CD14-positive monocyte (primary cell): ENCODE data around the gene PCBP3. TPM values are rescaled to one million over a fixed set of nuclear protein-coding genes. Genes with fewer than 3 reads are reported as not detected.

Experiments
- DNase-seq, 3 donors: peaks; one replicate each; pipeline ENCODE4 v3.0.0-alpha.2; 2011 to 2022
- H2AFZ ChIP-seq: 2 replicates; pipeline ENCODE4 v1.6.0; 2012; ENCODE audit warnings: mild to moderate bottlenecking, low read depth, low read length, inconsistent platforms; ENCODE audit not compliant: insufficient read depth, poor library complexity, severe bottlenecking
- H3K27ac ChIP-seq, 2 donors: 1 replicate in 1 of 2; 2 replicates in 1 of 2; pipeline ENCODE4 v1.5.1; 2012 to 2013; ENCODE audit warnings: low read length in 2 of 2, control low read depth in 1 of 2, inconsistent platforms in 1 of 2, low read depth in 1 of 2, mild to moderate bottlenecking in 1 of 2
- H3K27me3 ChIP-seq, 2 donors: one replicate each; pipeline versions ENCODE4 v1.6.0 to v1.6.1; 2011 to 2013; ENCODE audit warnings: low read length in 2 of 2; ENCODE audit not compliant: control insufficient read depth in 2 of 2, insufficient read depth in 2 of 2
- H3K36me3 ChIP-seq, 2 donors: replicated peaks in 1 of 2; 1 replicate in 1 of 2; 2 replicates in 1 of 2; pipeline versions ENCODE4 v1.5.1 to v1.6.1; 2012 to 2013; ENCODE audit warnings: low read length in 2 of 2, control low read depth in 1 of 2, inconsistent platforms in 1 of 2, mild to moderate bottlenecking in 1 of 2; ENCODE audit not compliant: insufficient read depth in 2 of 2, control insufficient read depth in 1 of 2
- H3K4me1 ChIP-seq, 2 donors: 1 replicate in 1 of 2; 2 replicates in 1 of 2; pipeline versions ENCODE4 v1.5.1 to v1.6.1; 2012 to 2013; ENCODE audit warnings: low read length in 2 of 2, control low read depth in 1 of 2, inconsistent platforms in 1 of 2, mild to moderate bottlenecking in 1 of 2, moderate library complexity in 1 of 2; ENCODE audit not compliant: insufficient read depth in 2 of 2, control insufficient read depth in 1 of 2
- H3K4me2 ChIP-seq: replicated peaks from 2 replicates; pipeline ENCODE3; 2012; ENCODE audit warnings: low read length, moderate library complexity, mild to moderate bottlenecking; ENCODE audit not compliant: poor library complexity, severe bottlenecking; ENCODE audit errors: extremely low read depth
- H3K4me3 ChIP-seq, 3 experiments: fragments of 200-600 bp in 1 of 3; sonication (generic) in 1 of 3; replicated peaks in 1 of 3; 1 replicate in 2 of 3; 2 replicates in 1 of 3; pipeline ENCODE4 v1.5.1; 2011 to 2013; ENCODE audit warnings: low read length in 3 of 3, mild to moderate bottlenecking in 3 of 3, control low read depth in 2 of 3, low read depth in 2 of 3, inconsistent platforms in 1 of 3, moderate library complexity in 1 of 3
- H3K79me2 ChIP-seq: 2 replicates; pipeline ENCODE4 v1.6.0; 2012; ENCODE audit warnings: mild to moderate bottlenecking, control low read depth, inconsistent platforms, low read length, moderate library complexity; ENCODE audit not compliant: insufficient read depth
- H3K9ac ChIP-seq: 2 replicates; pipeline ENCODE4 v1.6.0; 2017; ENCODE audit warnings: low read length, mild to moderate bottlenecking; ENCODE audit not compliant: insufficient read depth, poor library complexity, severe bottlenecking
- H3K9me3 ChIP-seq, 2 donors: replicated peaks in 1 of 2; 1 replicate in 1 of 2; 2 replicates in 1 of 2; pipeline versions ENCODE4 v1.5.1 to v1.6.1; 2012 to 2013; ENCODE audit warnings: low read length in 2 of 2, control low read depth in 1 of 2; ENCODE audit not compliant: control insufficient read depth in 1 of 2, insufficient read depth in 1 of 2
- H4K20me1 ChIP-seq: 2 replicates; pipeline ENCODE4 v1.6.0; 2012; ENCODE audit warnings: mild to moderate bottlenecking, low read length, control low read depth, moderate library complexity; ENCODE audit not compliant: insufficient read depth
- H3K27ac Mint-ChIP-seq, 7 donors: one replicate each; pipeline ENCODE4 v1.8.0; 2020; ENCODE audit warnings: mild to moderate bottlenecking in 7 of 7, mixed read lengths in 7 of 7, moderate library complexity in 6 of 7, inconsistent platforms in 2 of 7
- H3K27me3 Mint-ChIP-seq, 3 donors: one replicate each; pipeline ENCODE4 v1.8.0; 2021 to 2022; ENCODE audit warnings: low read depth in 3 of 3, mild to moderate bottlenecking in 3 of 3, mixed read lengths in 3 of 3, moderate library complexity in 3 of 3, inconsistent platforms in 1 of 3
- H3K36me3 Mint-ChIP-seq, 2 donors: one replicate each; pipeline ENCODE4 v1.8.0; 2020; ENCODE audit warnings: mixed read lengths in 2 of 2, inconsistent platforms in 1 of 2, mild to moderate bottlenecking in 1 of 2
- H3K4me1 Mint-ChIP-seq: one replicate; pipeline ENCODE4 v1.8.0; 2020; ENCODE audit warnings: mild to moderate bottlenecking, mixed read lengths
- H3K4me3 Mint-ChIP-seq, 2 donors: one replicate each; pipeline ENCODE4 v1.8.0; 2020; ENCODE audit warnings: mild to moderate bottlenecking in 2 of 2, mixed read lengths in 2 of 2, moderate library complexity in 1 of 2
- H3K9me3 Mint-ChIP-seq, 7 donors: one replicate each; pipeline ENCODE4 v1.8.0; 2020 to 2022; ENCODE audit warnings: mixed read lengths in 7 of 7, mild to moderate bottlenecking in 6 of 7, moderate library complexity in 6 of 7, inconsistent platforms in 2 of 7
- CTCF ChIP-seq: fragments of 200-600 bp; IDR thresholded peaks from one replicate; pipeline ENCODE4 v1.8.0; 2022; ENCODE audit warnings: antibody characterized with exemption, mild to moderate bottlenecking
- WGBS: methylation state at CpG from one replicate; pipeline ENCODE4 v1.1.5; 2013; ENCODE audit warnings: missing lambda C conversion rate; ENCODE audit not compliant: insufficient coverage; 5-methylcytosine and 5-hydroxymethylcytosine counted together
- intact Hi-C, 2 donors: fragments of 100-400 bp; cut with micrococcal nuclease; formaldehyde crosslinking; loops; one replicate each; pipeline versions ENCODE4 v1.15.0 to v1.15.1; 2023
- polyA plus RNA-seq, 3 donors: library from polyadenylated mRNA; depleted of rRNA in 1 of 3; unstranded in 2 of 3; stranded (reverse) in 1 of 3; fragments of 300-500 nt in 2 of 3; fragments of >200 nt in 1 of 3; fragmentation: Illumina TruSeq in 2 of 3; gene quantifications; 1 replicate in 2 of 3; 2 replicates in 1 of 3; pipeline ENCODE4 v1.2.3, GENCODE V29; 2012 to 2021

The PCBP3 gene
- polyA plus RNA-seq, 3 donors: 0.34 to 0.49 TPM; not detected in 1

- Mint-ChIP-seq H3K27ac (no peak overlapping the region), H3K4me1 (no peaks in the 10 kb centered on the region), H3K4me3 (no peak overlapping the region), H3K9me3 (peaks cover 0 to 3% (median 0%) of the 10 kb centered on the region in 7 donors), H3K36me3 (no peaks in the 10 kb centered on the region), H3K27me3 (no peaks in the 10 kb centered on the region)
- TF ChIP-seq CTCF: no peak
- Histone ChIP-seq H2AFZ (no peak overlapping the region), H3K36me3 (no peaks in the 10 kb centered on the region), H4K20me1 (no peaks in the 10 kb centered on the region), H3K4me1 (no peaks in the 10 kb centered on the region), H3K79me2 (no peaks in the 10 kb centered on the region), H3K9ac (no peak overlapping the region), H3K4me3 (no peak overlapping the region), H3K27me3 (no peaks in the 10 kb centered on the region), H3K4me2 (no peak overlapping the region), H3K9me3 (no peaks in the 10 kb centered on the region), H3K27ac (no peak overlapping the region)
- intact Hi-C loops: no loop called here
- 97% methylated on average over 15 of the region's 19 CpGs for WGBS
- no peak for DNase-seq
These were observed 220.2 kb downstream of the PCBP3 start for GRCh38 chr21:45863751-45864150.

GRCh38 chr21:45864436-45864835 is 220.9 kb downstream of the PCBP3 start:
- Histone ChIP-seq H3K27me3 (no peaks in the 10 kb centered on the region), H3K79me2 (no peaks in the 10 kb centered on the region), H3K36me3 (no peaks in the 10 kb centered on the region), H3K4me2 (no peak overlapping the region), H3K4me1 (no peaks in the 10 kb centered on the region), H4K20me1 (no peaks in the 10 kb centered on the region), H2AFZ (no peak overlapping the region), H3K9ac (no peak overlapping the region), H3K4me3 (no peak overlapping the region), H3K27ac (no peak overlapping the region), H3K9me3 (no peaks in the 10 kb centered on the region)
- Mint-ChIP-seq H3K27me3 (no peaks in the 10 kb centered on the region), H3K4me3 (no peak overlapping the region), H3K27ac (no peak overlapping the region), H3K36me3 (no peaks in the 10 kb centered on the region), H3K9me3 (peaks cover 0 to 3% (median 0%) of the 10 kb centered on the region in 7 donors), H3K4me1 (no peaks in the 10 kb centered on the region)
- no peak for DNase-seq
- TF ChIP-seq CTCF: no peak
- intact Hi-C loops: no loop called here
- 83% methylated on average over 3 of the region's 5 CpGs for WGBS
